ENCODE results near the gene SP6.

DNA sequence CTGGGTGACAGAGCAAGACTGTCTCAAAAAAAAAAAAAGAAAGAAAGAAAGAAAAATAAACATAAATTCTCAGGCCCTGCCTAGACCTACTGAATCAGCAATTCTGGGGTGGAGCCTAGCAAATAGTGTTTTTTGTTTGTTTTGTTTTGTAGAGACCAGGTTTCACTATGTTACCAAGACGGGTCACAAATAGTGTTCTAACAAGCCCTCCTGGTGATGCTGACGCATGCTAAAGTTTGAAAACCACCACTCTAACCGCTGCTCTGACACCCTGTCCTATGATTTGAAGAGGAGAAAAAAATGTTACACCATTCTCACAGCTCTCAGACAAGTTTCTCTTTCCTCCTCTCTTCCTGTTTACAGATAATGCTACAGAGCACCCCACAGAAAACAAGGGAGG, 21.1 kb downstream of the SP6 start:
- TF ChIP-seq EZH2phosphoT487 (IDR thresholded peaks at IDR 0.05; ENCODE audit: borderline replicate concordance) (no peak), POLR2A (IDR thresholded peaks at IDR 0.05; ENCODE audit: borderline replicate concordance, extremely low read depth, insufficient read depth, insufficient read length) (no peak), ZFX (IDR thresholded peaks at IDR 0.05) (no peak), YY1 (IDR thresholded peaks at IDR 0.05; ENCODE audit: extremely low read depth, insufficient replicate concordance, low read depth, low read length) (no peak), RAD21 (IDR thresholded peaks at IDR 0.05; ENCODE audit: low read depth) (no peak), EZH2 (IDR thresholded peaks at IDR 0.05) (no peak), SRF (IDR thresholded peaks at IDR 0.05; ENCODE audit: low read depth) (no peak), POLR2AphosphoS5 (IDR thresholded peaks at IDR 0.05; ENCODE audit: low read depth, low read length) (no peak), FOSL1 (IDR thresholded peaks at IDR 0.05; ENCODE audit: low read depth) (no peak), EGR1 (IDR thresholded peaks at IDR 0.05; ENCODE audit: low read depth) (no peak)
- TF ChIP-seq, protein P1, sequence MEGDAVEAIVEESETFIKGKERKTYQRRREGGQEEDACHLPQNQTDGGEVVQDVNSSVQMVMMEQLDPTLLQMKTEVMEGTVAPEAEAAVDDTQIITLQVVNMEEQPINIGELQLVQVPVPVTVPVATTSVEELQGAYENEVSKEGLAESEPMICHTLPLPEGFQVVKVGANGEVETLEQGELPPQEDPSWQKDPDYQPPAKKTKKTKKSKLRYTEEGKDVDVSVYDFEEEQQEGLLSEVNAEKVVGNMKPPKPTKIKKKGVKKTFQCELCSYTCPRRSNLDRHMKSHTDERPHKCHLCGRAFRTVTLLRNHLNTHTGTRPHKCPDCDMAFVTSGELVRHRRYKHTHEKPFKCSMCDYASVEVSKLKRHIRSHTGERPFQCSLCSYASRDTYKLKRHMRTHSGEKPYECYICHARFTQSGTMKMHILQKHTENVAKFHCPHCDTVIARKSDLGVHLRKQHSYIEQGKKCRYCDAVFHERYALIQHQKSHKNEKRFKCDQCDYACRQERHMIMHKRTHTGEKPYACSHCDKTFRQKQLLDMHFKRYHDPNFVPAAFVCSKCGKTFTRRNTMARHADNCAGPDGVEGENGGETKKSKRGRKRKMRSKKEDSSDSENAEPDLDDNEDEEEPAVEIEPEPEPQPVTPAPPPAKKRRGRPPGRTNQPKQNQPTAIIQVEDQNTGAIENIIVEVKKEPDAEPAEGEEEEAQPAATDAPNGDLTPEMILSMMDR (IDR thresholded peaks at IDR 0.05 in 2 of 3, conservative IDR thresholded peaks at IDR 0.05 in 1 of 3; ENCODE audit: borderline replicate concordance in 1 of 3, insufficient read depth in 1 of 3, low read depth in 2 of 3, low read length in 2 of 3): no peak
- TF ChIP-seq, protein P2, sequence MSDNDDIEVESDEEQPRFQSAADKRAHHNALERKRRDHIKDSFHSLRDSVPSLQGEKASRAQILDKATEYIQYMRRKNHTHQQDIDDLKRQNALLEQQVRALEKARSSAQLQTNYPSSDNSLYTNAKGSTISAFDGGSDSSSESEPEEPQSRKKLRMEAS (IDR thresholded peaks at IDR 0.05): no peak

Measured in HCT116 (cell line).